H9 (cell line): Measurements from ENCODE around the gene DHH. TPM values are rescaled to one million over a fixed set of nuclear protein-coding genes. Genes with fewer than 3 reads are reported as not detected.

ENCODE experiments used
- DNase-seq: peaks from one replicate; pipeline ENCODE4 v3.0.0-alpha.2; 2017
- H2AFZ ChIP-seq: one replicate; pipeline ENCODE4 v1.6.1; 2013; ENCODE audit warnings: mild to moderate bottlenecking, low read length, control low read depth, moderate library complexity
- H2AK5ac ChIP-seq: 2 replicates; pipeline ENCODE4 v1.6.1; 2013; ENCODE audit warnings: low read length, control low read depth, mixed read lengths; ENCODE audit not compliant: insufficient read length
- H2BK120ac ChIP-seq: one replicate; pipeline ENCODE4 v1.6.1; 2013; ENCODE audit warnings: low read depth, mild to moderate bottlenecking, low read length, control low read depth, inconsistent platforms; ENCODE audit not compliant: poor library complexity, severe bottlenecking
- H2BK12ac ChIP-seq: 2 replicates; pipeline ENCODE4 v1.6.1; 2013; ENCODE audit warnings: low read length, control low read depth, mixed read lengths, low read depth; ENCODE audit not compliant: insufficient read length
- H2BK15ac ChIP-seq: 2 replicates; pipeline ENCODE4 v1.6.1; 2013; ENCODE audit warnings: low read depth, low read length, control low read depth
- H2BK20ac ChIP-seq: one replicate; pipeline ENCODE4 v1.6.1; 2013; ENCODE audit warnings: low read depth, mild to moderate bottlenecking, low read length, control low read depth, inconsistent platforms; ENCODE audit not compliant: poor library complexity, severe bottlenecking
- H2BK5ac ChIP-seq: 2 replicates; pipeline ENCODE4 v1.6.1; 2013; ENCODE audit warnings: low read length, control low read depth, mixed read lengths; ENCODE audit not compliant: insufficient read length
- H3K14ac ChIP-seq: 2 replicates; pipeline ENCODE4 v1.6.1; 2013; ENCODE audit warnings: low read length, control low read depth; ENCODE audit not compliant: insufficient read depth
- H3K18ac ChIP-seq: 2 replicates; pipeline ENCODE4 v1.6.1; 2013; ENCODE audit warnings: low read depth, mild to moderate bottlenecking, mixed read lengths, low read length, control low read depth; ENCODE audit not compliant: insufficient read length
- H3K23ac ChIP-seq: 2 replicates; pipeline ENCODE4 v1.6.1; 2013; ENCODE audit warnings: low read length, control low read depth, mixed read lengths, low read depth; ENCODE audit not compliant: insufficient read length
- H3K23me2 ChIP-seq: 2 replicates; pipeline ENCODE4 v1.6.1; 2013; ENCODE audit warnings: low read depth, mild to moderate bottlenecking, mixed read lengths, low read length, control low read depth; ENCODE audit not compliant: insufficient read length, poor library complexity, severe bottlenecking
- H3K27ac ChIP-seq: 2 replicates; pipeline ENCODE4 v1.5.1; 2013; ENCODE audit warnings: low read length, control low read depth, mixed read lengths, low read depth; ENCODE audit not compliant: insufficient read length
- H3K27me3 ChIP-seq: 2 replicates; pipeline ENCODE4 v1.6.1; 2013; ENCODE audit warnings: low read length, control low read depth, inconsistent platforms; ENCODE audit not compliant: insufficient read depth
- H3K4ac ChIP-seq: 2 replicates; pipeline ENCODE4 v1.6.1; 2013; ENCODE audit warnings: low read depth, mild to moderate bottlenecking, control low read depth, inconsistent platforms, low read length, moderate library complexity
- H3K4me1 ChIP-seq: 2 replicates; pipeline ENCODE4 v1.6.1; 2013; ENCODE audit warnings: low read length, control low read depth, inconsistent platforms; ENCODE audit not compliant: insufficient read depth
- H3K4me2 ChIP-seq: 2 replicates; pipeline ENCODE4 v1.6.1; 2013; ENCODE audit warnings: low read length, control low read depth, mixed read lengths; ENCODE audit not compliant: insufficient read length, insufficient read depth
- H3K56ac ChIP-seq: 2 replicates; pipeline ENCODE4 v1.6.1; 2013; ENCODE audit warnings: low read depth, mild to moderate bottlenecking, mixed read lengths, low read length, control low read depth; ENCODE audit not compliant: insufficient read length
- H3K79me1 ChIP-seq: 2 replicates; pipeline ENCODE4 v1.6.1; 2013; ENCODE audit warnings: low read depth, mild to moderate bottlenecking, moderate library complexity, low read length, control low read depth, inconsistent platforms; ENCODE audit not compliant: insufficient read depth, poor library complexity, severe bottlenecking
- H3K79me2 ChIP-seq: 2 replicates; pipeline ENCODE4 v1.6.1; 2013; ENCODE audit warnings: low read length, control low read depth, inconsistent platforms; ENCODE audit not compliant: insufficient read depth
- H3K9ac ChIP-seq: 2 replicates; pipeline ENCODE4 v1.6.1; 2013; ENCODE audit warnings: low read length, control low read depth, mixed read lengths; ENCODE audit not compliant: insufficient read length; ENCODE audit errors: extremely low read depth
- H3K9me3 ChIP-seq: one replicate; pipeline ENCODE4 v1.6.1; 2013; ENCODE audit warnings: low read depth, low read length, inconsistent platforms; ENCODE audit not compliant: control insufficient read depth
- H3T11ph ChIP-seq: one replicate; pipeline ENCODE4 v1.6.1; 2013; ENCODE audit warnings: mild to moderate bottlenecking, low read length, control low read depth, inconsistent platforms
- H4K20me1 ChIP-seq: one replicate; pipeline ENCODE4 v1.6.1; 2013; ENCODE audit not compliant: control insufficient read depth, insufficient read length, insufficient read depth
- H4K5ac ChIP-seq: 2 replicates; pipeline ENCODE4 v1.6.1; 2013; ENCODE audit warnings: low read depth, mild to moderate bottlenecking, mixed read lengths, low read length, control low read depth; ENCODE audit not compliant: insufficient read length
- H4K8ac ChIP-seq: replicated peaks from 2 replicates; pipeline ENCODE4 v1.6.1; 2013; ENCODE audit warnings: low read length, control low read depth, mixed read lengths, low read depth; ENCODE audit not compliant: insufficient read length
- H4K91ac ChIP-seq: 2 replicates; pipeline ENCODE4 v1.6.1; 2013; ENCODE audit warnings: low read depth, mild to moderate bottlenecking, moderate library complexity, mixed read lengths, low read length, control low read depth; ENCODE audit not compliant: insufficient read length
- H3K27ac Mint-ChIP-seq, 3 experiments: 2 replicates in 2 of 3; 3 replicates in 1 of 3; pipeline ENCODE4 v1.8.0; 2020 to 2021; ENCODE audit warnings: mixed read lengths in 3 of 3, mild to moderate bottlenecking in 1 of 3, moderate library complexity in 1 of 3
- H3K27me3 Mint-ChIP-seq: 2 replicates; pipeline ENCODE4 v1.8.0; 2021; ENCODE audit warnings: low read depth, mild to moderate bottlenecking, moderate library complexity, mixed read lengths
- H3K36me3 Mint-ChIP-seq, 3 experiments: 2 replicates in 2 of 3; 3 replicates in 1 of 3; pipeline ENCODE4 v1.8.0; 2020 to 2021; ENCODE audit warnings: low read depth in 3 of 3, mixed read lengths in 3 of 3; ENCODE audit not compliant: insufficient read depth in 1 of 3
- H3K4me1 Mint-ChIP-seq, 2 experiments: 2 replicates each; pipeline ENCODE4 v1.8.0; 2020; ENCODE audit warnings: mixed read lengths in 2 of 2
- H3K4me3 Mint-ChIP-seq, 2 experiments: 2 replicates in 1 of 2; 3 replicates in 1 of 2; pipeline ENCODE4 v1.8.0; 2020 to 2021; ENCODE audit warnings: mild to moderate bottlenecking in 2 of 2, mixed read lengths in 2 of 2, moderate library complexity in 1 of 2
- H3K9me3 Mint-ChIP-seq, 2 experiments: 2 replicates in 1 of 2; 3 replicates in 1 of 2; pipeline ENCODE4 v1.8.0; 2020; ENCODE audit warnings: mild to moderate bottlenecking in 2 of 2, mixed read lengths in 2 of 2, moderate library complexity in 1 of 2
- CTCF ChIP-seq: fragments of 200-600 bp; sonication (generic); conservative IDR thresholded peaks from 3 replicates; pipeline ENCODE4 v1.8.0; 2021; ENCODE audit warnings: antibody characterized with exemption, mild to moderate bottlenecking
- WGBS: extraction: QIAGEN DNeasy Blood & Tissue Kit; methylation state at CpG from one replicate; pipeline ENCODE4 v1.1.7; 2013; ENCODE audit warnings: missing lambda C conversion rate, low lambda C conversion rate, mixed read lengths; ENCODE audit not compliant: insufficient read length; ENCODE audit errors: extremely low coverage; 5-methylcytosine and 5-hydroxymethylcytosine counted together
- total RNA-seq: library from RNA; stranded (reverse); gene quantifications from 2 replicates; pipeline ENCODE4 v1.2.1, GENCODE V29; 2021

The DHH gene
- total RNA-seq, 1 experiment from 2014 or later, result 0.20 TPM

GRCh38 chr12:49050507-49051372 lies 43.9 kb downstream of the DHH start:
- no peak overlapping the region for H2BK12ac ChIP-seq
- no peak overlapping the region for H3K14ac ChIP-seq
- no peak overlapping the region for H3T11ph ChIP-seq
- H3K9me3 ChIP-seq, result no peaks in the 10 kb centered on the region
- no peak overlapping the region for H4K8ac ChIP-seq
- no peak overlapping the region for H2BK20ac ChIP-seq
- no peak overlapping the region for H4K5ac ChIP-seq
- H2AFZ ChIP-seq, result no peak overlapping the region
- no peak overlapping the region for H3K9ac ChIP-seq
- no peak overlapping the region for H2AK5ac ChIP-seq
- no peaks in the 10 kb centered on the region for H3K27me3 ChIP-seq
- no peak for TF ChIP-seq CTCF
- H3K4me2 ChIP-seq, result no peak overlapping the region
- WGBS, result no CpG with 5 or more reads among the region's 13 CpGs
- H3K56ac ChIP-seq, result no peak overlapping the region
- no peak overlapping the region for H3K4me3 Mint-ChIP-seq
- H3K9me3 Mint-ChIP-seq, result no peaks in the 10 kb centered on the region
- no peaks in the 10 kb centered on the region for H3K27me3 Mint-ChIP-seq
- no peak overlapping the region for H3K27ac ChIP-seq
- H3K79me2 ChIP-seq, result peaks cover 14% of the 10 kb centered on the region; the same call in 1 of the 2 replicates
- H3K36me3 Mint-ChIP-seq, result peaks cover 81 to 99% (median 97%) of the 10 kb centered on the region in 3 experiments
- peaks cover 14% of the 10 kb centered on the region for H3K79me1 ChIP-seq
- H2BK5ac ChIP-seq, result no peak overlapping the region
- H3K4me1 Mint-ChIP-seq, result peaks cover 6 to 9% of the 10 kb centered on the region in 2 experiments
- no peaks in the 10 kb centered on the region for H4K20me1 ChIP-seq
- H3K4ac ChIP-seq, result no peak overlapping the region
- no peak overlapping the region for H3K23ac ChIP-seq
- no peak for DNase-seq
- no peak overlapping the region for H3K18ac ChIP-seq
- peaks cover 2% of the 10 kb centered on the region; the same call in 1 of the 2 replicates for H3K4me1 ChIP-seq
- peak overlapping the region in 1 of 3 experiments; percentile 14; a peak in 2 of 7 replicates for H3K27ac Mint-ChIP-seq
- no peak overlapping the region for H2BK120ac ChIP-seq
- no peak overlapping the region for H2BK15ac ChIP-seq
- H4K91ac ChIP-seq, result no peak overlapping the region
- no peaks in the 10 kb centered on the region for H3K23me2 ChIP-seq
